HepG2 (cell line): Measurements from ENCODE around the gene CDR2L. TPM values are rescaled to one million over a fixed set of nuclear protein-coding genes. Genes with fewer than 3 reads are reported as not detected.

Source experiments
- ATAC-seq: fragments of 200-7000 bp; cut with Tn5 transposase; 3 replicates; pipeline ENCODE4 v1.9.1; 2020; ENCODE audit warnings: mild to moderate bottlenecking, moderate library complexity
- BruUV-seq: library from RNA; stranded (reverse); fragments of 400-500 nt; replicated peaks from 2 replicates; lab custom pipeline; 2021; lab: Mats Ljungman, UMichigan
- CTCF ChIA-PET: fragments of 300-600 bp; formaldehyde crosslinking; extraction: SDS; loops from one replicate; lab custom pipeline; 2021; ENCODE audit warnings: low total read pairs, inconsistent platforms, low intra/inter-chr PET ratio; lab: Yijun Ruan, JAX
- POLR2A ChIA-PET: fragments of 350-600 bp; sonication (Branson Sonifier 250); formaldehyde crosslinking; loops from one replicate; lab custom pipeline; 2020; ENCODE audit warnings: antibody characterized with exemption, inconsistent platforms; lab: Yijun Ruan, JAX
- DNase-seq: peaks from one replicate; pipeline ENCODE4 v3.0.0-alpha.2; 2015; ENCODE audit warnings: low spot score
- FAIRE-seq: peaks from 3 replicates; lab custom pipeline; 2011; peaks lifted over from hg19 to GRCh38; lab: Jason Lieb, UNC
- H2AFZ ChIP-seq: one replicate; pipeline ENCODE4 v1.6.1; 2011; ENCODE audit warnings: low read length, inconsistent platforms
- H3K27ac ChIP-seq: fragments of 300-600 bp; 3 replicates; pipeline ENCODE4 v1.8.0; 2011; ENCODE audit warnings: mixed run types, mild to moderate bottlenecking, mixed read lengths, low read length, inconsistent platforms; ENCODE audit not compliant: insufficient read depth; ENCODE audit errors: extremely low read length
- H3K27me3 ChIP-seq, 2 experiments: fragments of 200-600 bp in 1 of 2; 2 replicates in 1 of 2; 3 replicates in 1 of 2; pipeline versions ENCODE4 v1.6.0 to v1.8.0; 2011; ENCODE audit warnings: low read length in 2 of 2, mild to moderate bottlenecking in 2 of 2, moderate library complexity in 2 of 2, inconsistent platforms in 1 of 2; ENCODE audit not compliant: insufficient read depth in 2 of 2, control insufficient read depth in 1 of 2
- H3K36me3 ChIP-seq, 2 experiments: fragments of 200-600 bp in 1 of 2; replicated peaks in 1 of 2; 2 replicates in 1 of 2; 3 replicates in 1 of 2; pipeline versions ENCODE4 v1.5.1 to v1.8.0; 2011; ENCODE audit warnings: low read length in 2 of 2, inconsistent platforms in 1 of 2; ENCODE audit not compliant: insufficient read depth in 2 of 2, control insufficient read depth in 1 of 2
- H3K4me1 ChIP-seq: 2 replicates; pipeline ENCODE4 v1.5.1; 2012; ENCODE audit warnings: low read length, inconsistent platforms; ENCODE audit not compliant: insufficient read depth
- H3K4me2 ChIP-seq: 2 replicates; pipeline ENCODE4 v1.6.0; 2011; ENCODE audit warnings: low read depth, low read length, inconsistent platforms
- H3K4me3 ChIP-seq, 3 experiments: fragments of 200-600 bp in 1 of 3; sonication (generic), shearing (Covaris generic) in 1 of 3; replicated peaks in 1 of 3; 2 replicates each; pipeline ENCODE4 v1.5.1; 2011 to 2016; ENCODE audit warnings: low read length in 3 of 3, inconsistent platforms in 2 of 3, low read depth in 2 of 3, mild to moderate bottlenecking in 2 of 3, control low read depth in 1 of 3, mixed read lengths in 1 of 3; ENCODE audit not compliant: insufficient read depth in 1 of 3
- H3K79me2 ChIP-seq: one replicate; pipeline ENCODE4 v1.6.1; 2011; ENCODE audit warnings: low read length, inconsistent platforms; ENCODE audit not compliant: insufficient read depth
- H3K9ac ChIP-seq: 2 replicates; pipeline ENCODE4 v1.6.0; 2011; ENCODE audit warnings: mild to moderate bottlenecking, low read depth, low read length, inconsistent platforms; ENCODE audit not compliant: insufficient read depth
- H3K9me3 ChIP-seq: 2 replicates; pipeline ENCODE4 v1.5.1; 2012; ENCODE audit warnings: mild to moderate bottlenecking, low read length
- H4K20me1 ChIP-seq: 2 replicates; pipeline ENCODE4 v1.6.0; 2011; ENCODE audit warnings: inconsistent platforms, mild to moderate bottlenecking, low read length, moderate library complexity; ENCODE audit not compliant: insufficient read depth
- ARNT ChIP-seq: fragments of 450-650 bp; IDR thresholded peaks from 2 replicates; pipeline ENCODE4 v1.6.1; 2017
- DPF2 ChIP-seq: sonication (generic); formaldehyde crosslinking; IDR thresholded peaks from 2 replicates; pipeline ENCODE4 v1.4.0; 2020; ENCODE audit warnings: mild to moderate bottlenecking, low read depth, missing genetic modification reagents, borderline replicate concordance
- ELF4 ChIP-seq: sonication (generic); formaldehyde crosslinking; IDR thresholded peaks from 2 replicates; pipeline ENCODE4 v1.5.0; 2020; ENCODE audit warnings: missing genetic modification reagents, mild to moderate bottlenecking, moderate library complexity, borderline replicate concordance
- ETS1 ChIP-seq: sonication (generic); formaldehyde crosslinking; IDR thresholded peaks from 2 replicates; pipeline ENCODE4 v1.4.0; 2020; ENCODE audit warnings: missing genetic modification reagents
- HES4 ChIP-seq: sonication (generic); formaldehyde crosslinking; IDR thresholded peaks from 2 replicates; pipeline ENCODE4 v1.9.0; 2021; ENCODE audit warnings: mild to moderate bottlenecking, missing genetic modification reagents, borderline replicate concordance
- IKZF4 ChIP-seq: sonication (generic); formaldehyde crosslinking; IDR thresholded peaks from 2 replicates; pipeline ENCODE4 v1.5.1; 2020; ENCODE audit warnings: borderline replicate concordance, mild to moderate bottlenecking, low read depth, missing genetic modification reagents; ENCODE audit errors: not compliant biosample characterization
- KMT2A ChIP-seq: sonication (generic); formaldehyde crosslinking; IDR thresholded peaks from 2 replicates; pipeline ENCODE4 v1.4.0; 2020; ENCODE audit warnings: missing genetic modification reagents
- MTA1 ChIP-seq: sonication (generic); formaldehyde crosslinking; IDR thresholded peaks from 2 replicates; pipeline ENCODE4 v1.4.0; 2020; ENCODE audit warnings: missing genetic modification reagents, mild to moderate bottlenecking, borderline replicate concordance
- MXI1 ChIP-seq: IDR thresholded peaks from 3 replicates; pipeline ENCODE4 v1.6.1; 2012; ENCODE audit warnings: low read depth, low read length, inconsistent platforms, borderline replicate concordance
- NPAS2 ChIP-seq: sonication (generic); formaldehyde crosslinking; IDR thresholded peaks from 2 replicates; pipeline ENCODE4 v1.8.0; 2022; ENCODE audit warnings: mild to moderate bottlenecking, missing genetic modification reagents, borderline replicate concordance
- THYN1 ChIP-seq: sonication (generic); formaldehyde crosslinking; IDR thresholded peaks from 2 replicates; pipeline ENCODE4 v1.8.1; 2023; ENCODE audit warnings: low read depth, mild to moderate bottlenecking, moderate library complexity, missing genetic modification reagents, borderline replicate concordance
- TRAFD1 ChIP-seq: sonication (generic); formaldehyde crosslinking; IDR thresholded peaks from 2 replicates; pipeline ENCODE4 v1.5.1; 2020; ENCODE audit warnings: missing genetic modification reagents, mild to moderate bottlenecking, borderline replicate concordance
- YEATS4 ChIP-seq: sonication (generic); formaldehyde crosslinking; IDR thresholded peaks from 2 replicates; pipeline ENCODE4 v1.4.0; 2020; ENCODE audit warnings: missing genetic modification reagents, borderline replicate concordance
- ZGPAT ChIP-seq: IDR thresholded peaks from 2 replicates; pipeline ENCODE4 v1.6.1; 2016; ENCODE audit warnings: mild to moderate bottlenecking
- ZNF253 ChIP-seq: sonication (generic); formaldehyde crosslinking; IDR thresholded peaks from 2 replicates; pipeline ENCODE4 v1.8.0; 2022; ENCODE audit warnings: mild to moderate bottlenecking, missing genetic modification reagents, borderline replicate concordance
- ZNF574 ChIP-seq: sonication (generic); formaldehyde crosslinking; IDR thresholded peaks from 2 replicates; pipeline ENCODE4 v1.4.0; 2020; ENCODE audit warnings: missing genetic modification reagents
- ZNF790 ChIP-seq: sonication (generic); formaldehyde crosslinking; IDR thresholded peaks from 2 replicates; pipeline ENCODE4 v1.8.0; 2022; ENCODE audit warnings: missing genetic modification reagents, mild to moderate bottlenecking, borderline replicate concordance
- ZNF841 ChIP-seq: sonication (generic); formaldehyde crosslinking; IDR thresholded peaks from 2 replicates; pipeline ENCODE4 v1.8.1; 2023; ENCODE audit warnings: missing genetic modification reagents, borderline replicate concordance
- WGBS: methylation state at CpG from one replicate; pipeline ENCODE4 v1.1.6; 2017; ENCODE audit warnings: low lambda C conversion rate; 5-methylcytosine and 5-hydroxymethylcytosine counted together
- in situ Hi-C: cut with HindIII; loops from 2 replicates; pipeline ENCODE4 v1.10.0; 2017; ENCODE audit warnings: low pct_unique_long_range_greater_than_20kb; ENCODE audit not compliant: extremely low pct_ligation_motif_present
- intact Hi-C: fragments of 100-400 bp; cut with micrococcal nuclease; formaldehyde crosslinking; loops from one replicate; pipeline ENCODE4 v1.10.0; 2022; ENCODE audit not compliant: unreplicated experiment
- polyA plus RNA-seq, 8 experiments: library from polyadenylated mRNA; depleted of rRNA in 3 of 8; stranded (reverse) in 7 of 8; unstranded in 1 of 8; fragments of >200 nt; fragmentation: Illumina TruSeq in 4 of 8; extraction: Trizol in 4 of 8; gene quantifications; 2 replicates each; pipeline versions ENCODE4 v1.2.1 to v1.2.3, GENCODE V29; 2011 to 2016; ENCODE audit warnings: low read depth in 4 of 8, missing spikeins in 1 of 8, mixed read lengths in 1 of 8; ENCODE audit not compliant: insufficient read depth in 1 of 8
- total RNA-seq, 5 experiments: library from RNA; depleted of rRNA; stranded (reverse); fragments of >200 nt; fragmentation: Illumina TruSeq; extraction: Trizol; gene quantifications; 2 replicates each; pipeline ENCODE4 v1.2.3, GENCODE V29; 2016; ENCODE audit warnings: low read depth in 1 of 5

Gene CDR2L
- total and polyA plus RNA-seq, 2 of the 13 experiments (the other 11 are each of a cell fraction or from before 2014, with no cell fraction given): 1.9 to 2.1 TPM

GRCh38 chr17:74978240-74978639 is 9.2 kb upstream of the CDR2L start:
- no peak overlapping the region for H2AFZ ChIP-seq
- intact Hi-C loops (no loop called here), in situ Hi-C loops (no loop called here)
- no peak for DNase-seq
- FAIRE-seq: no peak
- peaks cover 2 to 40% of the 10 kb centered on the region in 2 experiments; a peak in 4 of 5 replicates for H3K27me3 ChIP-seq
- ChIA-PET CTCF (no interaction called here), POLR2A (interaction anchor here (0.9 kb wide), 1 partner anchor 9 kb away, joined by 3 read pairs; the partner anchor contains the start of gene CDR2L)
- H3K4me1 ChIP-seq: peaks cover 38% of the 10 kb centered on the region
- H3K4me2 ChIP-seq: no peak overlapping the region
- ATAC-seq: no peak
- H3K9ac ChIP-seq: no peak overlapping the region
- no peaks in the 10 kb centered on the region for H3K9me3 ChIP-seq
- no peak overlapping the region for H3K27ac ChIP-seq
- WGBS: 3% methylated on average over 3 of the region's 3 CpGs
- no peaks in the 10 kb centered on the region for H3K36me3 ChIP-seq
- H3K4me3 ChIP-seq: no peak overlapping the region
- H3K79me2 ChIP-seq: no peaks in the 10 kb centered on the region
- BruUV-seq: no TSS peak
- TF ChIP-seq ARNT (no peak), MXI1 (no peak), ZGPAT (CRISPR knock-in tag) (no peak), NPAS2 (CRISPR knock-in tag) (no peak), IKZF4 (no peak), ETS1 (no peak), ZNF253 (CRISPR knock-in tag) (no peak), ZNF574 (no peak), YEATS4 (CRISPR knock-in tag) (no peak), ELF4 (CRISPR knock-in tag) (no peak), DPF2 (CRISPR knock-in tag) (no peak), HES4 (CRISPR knock-in tag) (no peak), ZNF790 (no peak), THYN1 (CRISPR knock-in tag) (no peak), ZNF841 (CRISPR knock-in tag) (no peak), KMT2A (CRISPR knock-in tag) (no peak), MTA1 (no peak), TRAFD1 (CRISPR knock-in tag) (no peak)
- no peaks in the 10 kb centered on the region for H4K20me1 ChIP-seq
